Aorta (tissue), 5 donors: ENCODE data around the gene UGT1A6. TPM values are rescaled to one million over a fixed set of nuclear protein-coding genes. Genes with fewer than 3 reads are reported as not detected.

Source experiments
- ATAC-seq: fragments of 200-7000 bp; cut with Tn5 transposase; one replicate; pipeline ENCODE4 v1.9.1; 2022; ENCODE audit warnings: moderate library complexity; ENCODE audit not compliant: low FRiP score
- DNase-seq, 2 donors: peaks; one replicate each; pipeline ENCODE4 v3.0.0-alpha.2; 2020
- H3K27ac ChIP-seq, 2 donors: one replicate each; pipeline ENCODE4 v1.5.1; 2013; ENCODE audit warnings: low read length in 2 of 2, mild to moderate bottlenecking in 2 of 2, moderate library complexity in 2 of 2, control low read depth in 1 of 2, inconsistent platforms in 1 of 2, low read depth in 1 of 2
- H3K27me3 ChIP-seq, 2 donors: one replicate each; pipeline ENCODE4 v1.6.1; 2013; ENCODE audit warnings: control low read depth in 1 of 2, low read length in 1 of 2, mild to moderate bottlenecking in 1 of 2, moderate library complexity in 1 of 2; ENCODE audit not compliant: insufficient read depth in 2 of 2, control insufficient read depth in 1 of 2
- H3K36me3 ChIP-seq, 2 donors: one replicate each; pipeline ENCODE4 v1.6.1; 2013; ENCODE audit warnings: control low read depth in 1 of 2, low read length in 1 of 2, mild to moderate bottlenecking in 1 of 2; ENCODE audit not compliant: insufficient read depth in 2 of 2, control insufficient read depth in 1 of 2
- H3K4me1 ChIP-seq, 2 donors: one replicate each; pipeline ENCODE4 v1.6.1; 2013; ENCODE audit warnings: low read length in 2 of 2, control low read depth in 1 of 2, mild to moderate bottlenecking in 1 of 2, moderate library complexity in 1 of 2; ENCODE audit not compliant: insufficient read depth in 2 of 2, control insufficient read depth in 1 of 2
- H3K4me3 ChIP-seq, 2 donors: one replicate each; pipeline ENCODE4 v1.5.1; 2013; ENCODE audit warnings: low read length in 2 of 2, control low read depth in 1 of 2, mild to moderate bottlenecking in 1 of 2
- H3K9me3 ChIP-seq: one replicate; pipeline ENCODE4 v1.6.1; 2013; ENCODE audit warnings: mild to moderate bottlenecking, low read length; ENCODE audit not compliant: control insufficient read depth
- WGBS, 2 donors: extraction: QIAGEN DNeasy Blood & Tissue Kit; methylation state at CpG; one replicate each; pipeline ENCODE4 v1.1.7; 2013; 5-methylcytosine and 5-hydroxymethylcytosine counted together
- intact Hi-C, 2 donors: fragments of 100-400 bp; cut with DNase I; formaldehyde crosslinking; loops; one replicate each; pipeline versions ENCODE4 v1.14.2 to v1.15.0; 2022
- polyA plus RNA-seq, 2 donors: library from polyadenylated mRNA; stranded (reverse); fragments of 200-250 nt; gene quantifications; one replicate each; pipeline ENCODE4 v1.2.3, GENCODE V29; 2013
- total RNA-seq, 2 donors: library from RNA; stranded (reverse); fragmentation: NEBNext Ultra II Directional; extraction: Animal tissue kit (Norgen Biotek cat#: 25700); gene quantifications; one replicate each; pipeline ENCODE4 v1.2.1, GENCODE V29; 2021
- donor health status: healthy with polysubstance abuse.
- donor health status: Bipolar disorder and iron deficiency.
- donor health status: DM: no; HTN: no; CAD: no.
- donor health status: DM: no; HTN: no; CAD: no.
- donor health status: DM: yes; HTN: yes; CAD: no.

Gene UGT1A6
- total and polyA plus RNA-seq, 4 donors, result 0.33 TPM; not detected in 3

GRCh38 chr2:233813236-233814055 is 120.8 kb downstream of the UGT1A6 start:
- Histone ChIP-seq H3K36me3 (no peaks in the 10 kb centered on the region), H3K27me3 (no peaks in the 10 kb centered on the region), H3K27ac (no peak overlapping the region), H3K4me3 (no peak overlapping the region), H3K4me1 (no peaks in the 10 kb centered on the region), H3K9me3 (no peaks in the 10 kb centered on the region)
- 62 to 64% methylated on average over 3 of the region's 3 CpGs for WGBS, 2 donors
- DNase-seq (peak; percentile 9 to 43), ATAC-seq (no peak)
- intact Hi-C loops, result no loop called here

GRCh38 chr2:233814056-233814835 is 121.6 kb downstream of the UGT1A6 start:
- DNase-seq, result peak in 1 of 2 donors; percentile 15
- H3K4me1 ChIP-seq, result no peaks in the 10 kb centered on the region
- no peak for ATAC-seq
- H3K4me3 ChIP-seq, result no peak overlapping the region
- H3K9me3 ChIP-seq, result no peaks in the 10 kb centered on the region
- H3K36me3 ChIP-seq, result no peaks in the 10 kb centered on the region
- no peaks in the 10 kb centered on the region for H3K27me3 ChIP-seq
- intact Hi-C loops, result no loop called here
- no peak overlapping the region for H3K27ac ChIP-seq
- 52 to 61% methylated on average over 2 of the region's 2 CpGs for WGBS, 2 donors

DNA sequence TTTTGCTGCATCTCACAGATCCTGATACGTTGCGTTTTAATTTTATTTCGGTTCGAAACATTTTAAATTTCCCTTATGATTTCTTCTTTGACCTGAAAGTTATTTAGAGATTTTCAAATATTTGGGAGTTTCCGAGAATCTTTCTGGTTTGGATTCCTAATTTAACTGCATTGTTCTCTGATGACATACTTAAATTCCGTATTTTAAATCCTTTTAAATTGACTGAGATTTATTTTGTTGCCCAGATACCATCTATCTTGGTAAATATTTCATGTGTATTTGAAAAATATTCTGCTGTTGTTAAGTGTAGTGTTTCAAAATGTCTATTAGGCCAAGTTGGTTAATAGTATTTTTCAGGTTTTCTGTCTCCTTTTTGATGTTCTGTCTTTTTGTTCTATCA is 123.2 kb downstream of the UGT1A6 start:
- no peak for ATAC-seq
- H3K4me3 ChIP-seq, result no peak overlapping the region
- no peaks in the 10 kb centered on the region for H3K36me3 ChIP-seq
- H3K9me3 ChIP-seq, result no peaks in the 10 kb centered on the region
- H3K27me3 ChIP-seq, result no peaks in the 10 kb centered on the region
- H3K27ac ChIP-seq, result no peak overlapping the region
- no peak for DNase-seq
- no peaks in the 10 kb centered on the region for H3K4me1 ChIP-seq
- intact Hi-C loops, result no loop called here
- 47 to 68% methylated on average over 6 of the region's 6 CpGs for WGBS, 2 donors

GRCh38 chr2:233816334-233816733 is 123.6 kb downstream of the UGT1A6 start:
- no peaks in the 10 kb centered on the region for H3K27me3 ChIP-seq
- no peak overlapping the region for H3K27ac ChIP-seq
- ATAC-seq, result no peak
- H3K36me3 ChIP-seq, result no peaks in the 10 kb centered on the region
- 44 to 47% methylated on average over 2 of the region's 2 CpGs for WGBS, 2 donors
- no peak overlapping the region for H3K4me3 ChIP-seq
- H3K9me3 ChIP-seq, result no peaks in the 10 kb centered on the region
- no peaks in the 10 kb centered on the region for H3K4me1 ChIP-seq
- intact Hi-C loops, result no loop called here
- DNase-seq, result peak in 1 of 2 donors; percentile 26

- ATAC-seq, result no peak
Observed at GRCh38 chr2:233816771-233817170, 124.1 kb downstream of the UGT1A6 start.

DNA sequence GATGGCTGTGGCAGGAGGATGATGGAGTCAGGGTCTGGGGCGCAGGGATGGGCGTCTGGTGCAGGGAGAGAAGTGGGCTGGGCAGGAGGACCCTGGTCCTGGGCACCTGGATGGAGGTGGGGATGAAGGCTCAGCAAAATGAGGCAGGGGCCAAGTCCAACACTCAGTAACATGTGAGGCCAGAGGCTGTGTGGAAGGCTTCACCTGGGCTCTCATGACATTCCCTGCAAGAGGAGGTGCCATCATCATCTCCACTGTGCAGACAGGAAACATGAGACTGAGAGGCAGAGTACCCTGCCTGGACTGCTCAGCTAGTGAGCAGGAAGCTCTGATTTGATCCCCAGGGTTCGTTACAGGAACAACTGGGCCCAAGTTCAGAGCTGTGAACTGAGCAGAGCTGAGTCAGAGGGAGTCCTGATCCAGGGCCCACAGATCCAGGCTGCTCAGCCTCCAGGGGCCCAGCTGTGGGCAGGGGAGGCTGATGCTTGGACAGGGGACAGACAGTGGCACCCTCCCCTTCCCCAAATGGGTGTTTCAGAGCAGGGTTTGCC is 124.7 kb downstream of the UGT1A6 start:
- peak; percentile 8 for ATAC-seq
- no peaks in the 10 kb centered on the region for H3K27me3 ChIP-seq
- H3K4me1 ChIP-seq, result no peaks in the 10 kb centered on the region
- intact Hi-C loops, result no loop called here
- H3K27ac ChIP-seq, result no peak overlapping the region
- no peak overlapping the region for H3K4me3 ChIP-seq
- H3K9me3 ChIP-seq, result no peaks in the 10 kb centered on the region
- WGBS, 2 donors, result 81 to 90% methylated on average over 3 of the region's 3 CpGs
- H3K36me3 ChIP-seq, result no peaks in the 10 kb centered on the region
- peak; percentile 19 to 51 for DNase-seq

More at GRCh38 chr2:233816771-233817170, 124.1 kb downstream of the UGT1A6 start:
- Histone ChIP-seq H3K4me3 (no peak overlapping the region), H3K4me1 (no peaks in the 10 kb centered on the region), H3K27me3 (no peaks in the 10 kb centered on the region), H3K27ac (no peak overlapping the region), H3K9me3 (no peaks in the 10 kb centered on the region), H3K36me3 (no peaks in the 10 kb centered on the region)
- peak; percentile 21 to 34 for DNase-seq
- WGBS, 2 donors, result 80 to 88% methylated on average over 4 of the region's 4 CpGs
- intact Hi-C loops, result no loop called here

GRCh38 chr2:233817995-233818638 is 125.4 kb downstream of the UGT1A6 start:
- intact Hi-C loops, result no loop called here
- 94 to 95% methylated on average over 11 of the region's 11 CpGs for WGBS, 2 donors
- ATAC-seq, result no peak

More at GRCh38 chr2:233817995-233818638, 125.4 kb downstream of the UGT1A6 start:
- peak; percentile 36 to 56 for DNase-seq
- no peaks in the 10 kb centered on the region for H3K4me1 ChIP-seq
- H3K9me3 ChIP-seq, result no peaks in the 10 kb centered on the region
- no peak overlapping the region for H3K4me3 ChIP-seq
- H3K27me3 ChIP-seq, result no peaks in the 10 kb centered on the region
- no peak overlapping the region for H3K27ac ChIP-seq
- no peaks in the 10 kb centered on the region for H3K36me3 ChIP-seq
